Fibroblast of lung (primary cell): ENCODE measurements around the gene GVQW3. TPM values are rescaled to one million over a fixed set of nuclear protein-coding genes. Genes with fewer than 3 reads are reported as not detected.

Source experiments
- DNase-seq, 2 donors: peaks; one replicate each; pipeline versions ENCODE4 v3.0.0 to v3.0.0-alpha.2; 2010; ENCODE audit warnings: low read depth in 2 of 2
- H2AFZ ChIP-seq: 2 replicates; pipeline ENCODE4 v1.5.1; 2012; ENCODE audit warnings: low read length, control low read depth, inconsistent platforms
- H3K27ac ChIP-seq: 2 replicates; pipeline ENCODE4 v1.5.1; 2011; ENCODE audit warnings: low read length, control low read depth; ENCODE audit not compliant: insufficient read depth
- H3K27me3 ChIP-seq: 2 replicates; pipeline ENCODE4 v1.5.1; 2011; ENCODE audit warnings: mild to moderate bottlenecking, low read length; ENCODE audit not compliant: control insufficient read depth, insufficient read depth
- H3K36me3 ChIP-seq: 2 replicates; pipeline ENCODE4 v1.5.1; 2011; ENCODE audit warnings: low read length; ENCODE audit not compliant: control insufficient read depth, insufficient read depth
- H3K4me1 ChIP-seq: 2 replicates; pipeline ENCODE4 v1.5.1; 2011; ENCODE audit warnings: low read length; ENCODE audit not compliant: control insufficient read depth, insufficient read depth; ENCODE audit errors: extremely low read depth
- H3K4me2 ChIP-seq: 2 replicates; pipeline ENCODE4 v1.5.1; 2011; ENCODE audit warnings: low read length, control low read depth; ENCODE audit not compliant: insufficient read depth; ENCODE audit errors: extremely low read depth
- H3K4me3 ChIP-seq, 4 experiments: fragments of 200-600 bp in 1 of 4; sonication (generic) in 1 of 4; replicated peaks in 1 of 4; 2 replicates each; pipeline ENCODE4 v1.5.1; 2011 to 2016; ENCODE audit warnings: low read length in 4 of 4, low read depth in 3 of 4, mild to moderate bottlenecking in 3 of 4, control low read depth in 2 of 4, inconsistent platforms in 1 of 4, mixed read lengths in 1 of 4; ENCODE audit not compliant: insufficient read depth in 1 of 4; ENCODE audit errors: control extremely low read depth in 1 of 4
- H3K79me2 ChIP-seq: 2 replicates; pipeline ENCODE4 v1.5.1; 2012; ENCODE audit warnings: mild to moderate bottlenecking, low read length, inconsistent platforms; ENCODE audit not compliant: control insufficient read depth, insufficient read depth
- H3K9ac ChIP-seq: 2 replicates; pipeline ENCODE4 v1.5.1; 2011; ENCODE audit warnings: mild to moderate bottlenecking, low read length, control low read depth; ENCODE audit not compliant: insufficient read depth
- H3K9me3 ChIP-seq: 2 replicates; pipeline ENCODE4 v1.5.1; 2012; ENCODE audit warnings: low read depth, low read length; ENCODE audit not compliant: control insufficient read depth, insufficient read depth
- H4K20me1 ChIP-seq: 2 replicates; pipeline ENCODE4 v1.5.1; 2011; ENCODE audit warnings: low read length; ENCODE audit not compliant: control insufficient read depth, insufficient read depth; ENCODE audit errors: extremely low read depth
- EZH2 ChIP-seq: IDR thresholded peaks from 2 replicates; pipeline ENCODE4 v1.5.1; 2012; ENCODE audit warnings: low read length, control low read depth, mild to moderate bottlenecking; ENCODE audit errors: missing control alignments
- polyA plus RNA-seq, 2 donors: library from polyadenylated mRNA; depleted of rRNA in 1 of 2; stranded (reverse) in 1 of 2; unstranded in 1 of 2; fragments of >200 nt; gene quantifications; 2 replicates each; pipeline ENCODE4 v1.2.1, GENCODE V29; 2011 to 2012; ENCODE audit warnings: missing spikeins in 1 of 2
- total RNA-seq: library from RNA; depleted of rRNA; stranded (reverse); fragments of >200 nt; gene quantifications from 2 replicates; pipeline ENCODE4 v1.2.1, GENCODE V29; 2014
- TF ChIP-seq, protein P1 (sequence below), 2 donors: IDR thresholded peaks in 1 of 2; conservative IDR thresholded peaks in 1 of 2; 1 replicate in 1 of 2; 2 replicates in 1 of 2; pipeline ENCODE4 v1.5.1; 2011 to 2012; ENCODE audit warnings: low read length in 2 of 2, control low read depth in 1 of 2, inconsistent platforms in 1 of 2, low read depth in 1 of 2, mild to moderate bottlenecking in 1 of 2

GVQW3 gene
- total and polyA plus RNA-seq, 2 donors (not counting 1 experiment from before 2014, with no cell fraction given), result 1.3 to 1.4 TPM

- Histone ChIP-seq H3K36me3 (no peaks in the 10 kb centered on the region), H3K27ac (no peak overlapping the region), H4K20me1 (no peaks in the 10 kb centered on the region), H3K9me3 (no peaks in the 10 kb centered on the region), H3K27me3 (no peaks in the 10 kb centered on the region), H3K4me3 (no peak overlapping the region), H3K4me1 (peaks cover 7% of the 10 kb centered on the region), H3K79me2 (peaks cover 2% of the 10 kb centered on the region), H3K4me2 (no peak overlapping the region), H2AFZ (no peak overlapping the region), H3K9ac (no peak overlapping the region)
- DNase-seq, result peak in 1 of 2 donors; percentile 73
- TF ChIP-seq, protein P1, sequence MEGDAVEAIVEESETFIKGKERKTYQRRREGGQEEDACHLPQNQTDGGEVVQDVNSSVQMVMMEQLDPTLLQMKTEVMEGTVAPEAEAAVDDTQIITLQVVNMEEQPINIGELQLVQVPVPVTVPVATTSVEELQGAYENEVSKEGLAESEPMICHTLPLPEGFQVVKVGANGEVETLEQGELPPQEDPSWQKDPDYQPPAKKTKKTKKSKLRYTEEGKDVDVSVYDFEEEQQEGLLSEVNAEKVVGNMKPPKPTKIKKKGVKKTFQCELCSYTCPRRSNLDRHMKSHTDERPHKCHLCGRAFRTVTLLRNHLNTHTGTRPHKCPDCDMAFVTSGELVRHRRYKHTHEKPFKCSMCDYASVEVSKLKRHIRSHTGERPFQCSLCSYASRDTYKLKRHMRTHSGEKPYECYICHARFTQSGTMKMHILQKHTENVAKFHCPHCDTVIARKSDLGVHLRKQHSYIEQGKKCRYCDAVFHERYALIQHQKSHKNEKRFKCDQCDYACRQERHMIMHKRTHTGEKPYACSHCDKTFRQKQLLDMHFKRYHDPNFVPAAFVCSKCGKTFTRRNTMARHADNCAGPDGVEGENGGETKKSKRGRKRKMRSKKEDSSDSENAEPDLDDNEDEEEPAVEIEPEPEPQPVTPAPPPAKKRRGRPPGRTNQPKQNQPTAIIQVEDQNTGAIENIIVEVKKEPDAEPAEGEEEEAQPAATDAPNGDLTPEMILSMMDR (conservative IDR thresholded peaks at IDR 0.05 in 1 of 2, IDR thresholded peaks at IDR 0.05 in 1 of 2; ENCODE audit: low read depth in 1 of 2, low read length in 2 of 2), result no peak
- no peak for TF ChIP-seq EZH2
These were observed 4.8 kb downstream of the GVQW3 start for GRCh38 chr11:76385903-76386302.

GRCh38 chr11:76388408-76388807 lies 7.3 kb downstream of the GVQW3 start:
- Histone ChIP-seq H3K36me3 (no peaks in the 10 kb centered on the region), H3K27ac (no peak overlapping the region), H3K27me3 (no peaks in the 10 kb centered on the region), H4K20me1 (no peaks in the 10 kb centered on the region), H3K79me2 (no peaks in the 10 kb centered on the region), H2AFZ (no peak overlapping the region), H3K4me3 (no peak overlapping the region), H3K9ac (no peak overlapping the region), H3K4me1 (no peaks in the 10 kb centered on the region), H3K9me3 (no peaks in the 10 kb centered on the region), H3K4me2 (no peak overlapping the region)
- no peak for DNase-seq
- TF ChIP-seq, protein P1 (conservative IDR thresholded peaks at IDR 0.05 in 1 of 2, IDR thresholded peaks at IDR 0.05 in 1 of 2; ENCODE audit: low read depth in 1 of 2, low read length in 2 of 2), result no peak
- TF ChIP-seq EZH2, result no peak

- no peaks in the 10 kb centered on the region for H4K20me1 ChIP-seq
- no peak overlapping the region for H3K27ac ChIP-seq
- H3K9me3 ChIP-seq, result no peaks in the 10 kb centered on the region
- H3K36me3 ChIP-seq, result no peaks in the 10 kb centered on the region
- no peak overlapping the region for H3K4me2 ChIP-seq
- no peaks in the 10 kb centered on the region for H3K4me1 ChIP-seq
- TF ChIP-seq EZH2, result no peak
- no peak overlapping the region for H3K4me3 ChIP-seq
- no peaks in the 10 kb centered on the region for H3K27me3 ChIP-seq
- no peak overlapping the region for H3K9ac ChIP-seq
- no peaks in the 10 kb centered on the region for H3K79me2 ChIP-seq
- H2AFZ ChIP-seq, result no peak overlapping the region
- peak in 1 of 2 donors; percentile 60 for DNase-seq
These were observed 9.9 kb downstream of the GVQW3 start for GRCh38 chr11:76391021-76391420.
